ENCODE results near the gene GADD45GIP1.
A peak's percentile ranks its signal among the peaks of the same experiment; 100 is the strongest.
"Not testable (repeated sequence)": the region's sequence is repeated elsewhere in the genome, so short reads cannot be mapped to it uniquely, and the experiment has no call there.

GADD45GIP1 gene

GRCh38 chr19:12984143-12984627 lies 27.2 kb upstream of the GADD45GIP1 start:
- H3K36me3 ChIP-seq (replicated peaks), result no peaks in the 10 kb centered on the region
- H3K27me3 ChIP-seq (ENCODE audit: low read depth), result no peaks in the 10 kb centered on the region
- in situ Hi-C loops (cut with MboI; ENCODE audit: low sequenced_read_pairs), result loop anchor here (25.0 kb wide), 1 partner anchor 603 kb away; no protein-coding TSS in a partner anchor
- no peak for DNase-seq (ENCODE audit: low spot score in 2 of 2)
- H3K4me1 ChIP-seq, result peaks cover 5% of the 10 kb centered on the region; the same call in 1 of the 2 replicates
- no peaks in the 10 kb centered on the region for H3K9me3 ChIP-seq
- no peak overlapping the region for H3K4me3 ChIP-seq

- DNase-seq (ENCODE audit: low spot score in 2 of 2), result peak; percentile 51 to 82
- peak overlapping the region; percentile 22 for H3K4me3 ChIP-seq
- H3K27me3 ChIP-seq (ENCODE audit: low read depth), result no peaks in the 10 kb centered on the region
- no peaks in the 10 kb centered on the region for H3K36me3 ChIP-seq (replicated peaks)
- in situ Hi-C loops (cut with MboI; ENCODE audit: low sequenced_read_pairs), result loop anchor here (25.0 kb wide), 1 partner anchor 604 kb away; no protein-coding TSS in a partner anchor
- peaks cover 5% of the 10 kb centered on the region; the same call in 1 of the 2 replicates for H3K4me1 ChIP-seq
- no peaks in the 10 kb centered on the region for H3K9me3 ChIP-seq
Observed at GRCh38 chr19:12983542-12984142, 26.6 kb upstream of the GADD45GIP1 start.

GRCh38 chr19:12983091-12983490 lies 26.1 kb upstream of the GADD45GIP1 start:
- H3K9me3 ChIP-seq, result no peaks in the 10 kb centered on the region
- peak overlapping the region; percentile 22 for H3K4me3 ChIP-seq
- in situ Hi-C loops (cut with MboI; ENCODE audit: low sequenced_read_pairs), result loop anchor here (25.0 kb wide), 1 partner anchor 604 kb away; no protein-coding TSS in a partner anchor
- peaks cover 5% of the 10 kb centered on the region; the same call in 1 of the 2 replicates for H3K4me1 ChIP-seq
- DNase-seq (ENCODE audit: low spot score in 2 of 2), result no peak
- no peaks in the 10 kb centered on the region for H3K27me3 ChIP-seq (ENCODE audit: low read depth)
- H3K36me3 ChIP-seq (replicated peaks), result no peaks in the 10 kb centered on the region

- in situ Hi-C loops (cut with MboI; ENCODE audit: low sequenced_read_pairs), result loop anchor here (25.0 kb wide), 1 partner anchor 605 kb away; no protein-coding TSS in a partner anchor
- peaks cover 5% of the 10 kb centered on the region; the same call in 1 of the 2 replicates for H3K4me1 ChIP-seq
- H3K36me3 ChIP-seq (replicated peaks), result no peaks in the 10 kb centered on the region
- no peak for DNase-seq (ENCODE audit: low spot score in 2 of 2)
- H3K27me3 ChIP-seq (ENCODE audit: low read depth), result no peaks in the 10 kb centered on the region
- H3K4me3 ChIP-seq, result no peak overlapping the region
- H3K9me3 ChIP-seq, result no peaks in the 10 kb centered on the region
Observed at GRCh38 chr19:12982648-12983047, 25.6 kb upstream of the GADD45GIP1 start.

GRCh38 chr19:12979974-12980373 lies 23.0 kb upstream of the GADD45GIP1 start:
- DNase-seq (ENCODE audit: low spot score in 2 of 2), result no peak
- H3K9me3 ChIP-seq, result no peaks in the 10 kb centered on the region
- H3K36me3 ChIP-seq (replicated peaks), result no peaks in the 10 kb centered on the region
- no peaks in the 10 kb centered on the region for H3K27me3 ChIP-seq (ENCODE audit: low read depth)
- H3K4me3 ChIP-seq, result no peak overlapping the region
- peaks cover 5% of the 10 kb centered on the region; the same call in 1 of the 2 replicates for H3K4me1 ChIP-seq
- in situ Hi-C loops (cut with MboI; ENCODE audit: low sequenced_read_pairs), result loop anchor here (5.0 to 25.0 kb wide), 3 partner anchors 112 to 607 kb away; no protein-coding TSS in a partner anchor

- H3K36me3 ChIP-seq (replicated peaks); H3K27me3 ChIP-seq (ENCODE audit: low read depth); H3K9me3 ChIP-seq; H3K4me3 ChIP-seq; DNase-seq (ENCODE audit: low spot score in 2 of 2); H3K4me1 ChIP-seq: not testable (repeated sequence)
- in situ Hi-C loops (cut with MboI; ENCODE audit: low sequenced_read_pairs), result loop anchor here (5.0 to 25.0 kb wide), 3 partner anchors 116 to 611 kb away; no protein-coding TSS in a partner anchor
Observed at GRCh38 chr19:12976109-12976508, 19.1 kb upstream of the GADD45GIP1 start.

- in situ Hi-C loops (cut with MboI; ENCODE audit: low sequenced_read_pairs), result loop anchor here (5.0 to 25.0 kb wide), 3 partner anchors 117 to 612 kb away; no protein-coding TSS in a partner anchor
- Histone ChIP-seq H3K9me3 (no peaks in the 10 kb centered on the region), H3K4me1 (no peaks in the 10 kb centered on the region), H3K36me3 (replicated peaks) (no peaks in the 10 kb centered on the region), H3K4me3 (no peak overlapping the region), H3K27me3 (ENCODE audit: low read depth) (no peaks in the 10 kb centered on the region)
- no peak for DNase-seq (ENCODE audit: low spot score in 2 of 2)
Observed at GRCh38 chr19:12975221-12975741, 18.3 kb upstream of the GADD45GIP1 start.

GRCh38 chr19:12974301-12975220 lies 17.5 kb upstream of the GADD45GIP1 start:
- no peaks in the 10 kb centered on the region for H3K36me3 ChIP-seq (replicated peaks)
- H3K27me3 ChIP-seq (ENCODE audit: low read depth), result no peaks in the 10 kb centered on the region
- no peaks in the 10 kb centered on the region for H3K9me3 ChIP-seq
- H3K4me3 ChIP-seq, result no peak overlapping the region
- no peaks in the 10 kb centered on the region for H3K4me1 ChIP-seq
- in situ Hi-C loops (cut with MboI; ENCODE audit: low sequenced_read_pairs), result loop anchor here (5.0 to 25.0 kb wide), 3 partner anchors 118 to 613 kb away; no protein-coding TSS in a partner anchor
- DNase-seq (ENCODE audit: low spot score in 2 of 2), result no peak

- in situ Hi-C loops (cut with MboI; ENCODE audit: low sequenced_read_pairs), result loop anchor here (10.0 kb wide), 1 partner anchor 292 kb away; no protein-coding TSS in a partner anchor
- H3K9me3 ChIP-seq, result no peaks in the 10 kb centered on the region
- no peak overlapping the region for H3K4me3 ChIP-seq
- H3K4me1 ChIP-seq, result no peaks in the 10 kb centered on the region
- H3K36me3 ChIP-seq (replicated peaks), result no peaks in the 10 kb centered on the region
- H3K27me3 ChIP-seq (ENCODE audit: low read depth), result no peaks in the 10 kb centered on the region
- DNase-seq (ENCODE audit: low spot score in 2 of 2), result no peak
Observed at GRCh38 chr19:12973236-12973635, 16.2 kb upstream of the GADD45GIP1 start.

GRCh38 chr19:12970070-12970820 lies 13.2 kb upstream of the GADD45GIP1 start:
- in situ Hi-C loops (cut with MboI; ENCODE audit: low sequenced_read_pairs), result loop anchor here (10.0 kb wide), 1 partner anchor 295 kb away; no protein-coding TSS in a partner anchor

GRCh38 chr19:12969292-12969988 lies 12.4 kb upstream of the GADD45GIP1 start, which contains the start of gene DAND5:
Gene DAND5, plus strand, starts transcription at chr19:12969576. Its CDS starts 85 bp downstream, at chr19:12969661.
- in situ Hi-C loops (cut with MboI; ENCODE audit: low sequenced_read_pairs), result no loop called here
- no peak for DNase-seq (ENCODE audit: low spot score in 2 of 2)
- H3K4me1 ChIP-seq, result peaks cover 3% of the 10 kb centered on the region
- H3K27me3 ChIP-seq (ENCODE audit: low read depth), result no peaks in the 10 kb centered on the region
- no peaks in the 10 kb centered on the region for H3K9me3 ChIP-seq
- no peaks in the 10 kb centered on the region for H3K36me3 ChIP-seq (replicated peaks)
- H3K4me3 ChIP-seq, result no peak within 1 kb of the TSS

More at GRCh38 chr19:12970070-12970820, 13.2 kb upstream of the GADD45GIP1 start:
- Histone ChIP-seq H3K4me1 (peaks cover 3% of the 10 kb centered on the region), H3K9me3 (no peaks in the 10 kb centered on the region), H3K36me3 (replicated peaks) (no peaks in the 10 kb centered on the region), H3K27me3 (ENCODE audit: low read depth) (no peaks in the 10 kb centered on the region), H3K4me3 (no peak overlapping the region)
- DNase-seq (ENCODE audit: low spot score in 2 of 2), result no peak

GRCh38 chr19:12967907-12968306 lies 10.9 kb upstream of the GADD45GIP1 start:
- Histone ChIP-seq H3K27me3 (ENCODE audit: low read depth) (no peaks in the 10 kb centered on the region), H3K36me3 (replicated peaks) (no peaks in the 10 kb centered on the region), H3K4me1 (peaks cover 3% of the 10 kb centered on the region), H3K4me3 (no peak overlapping the region), H3K9me3 (no peaks in the 10 kb centered on the region)
- no peak for DNase-seq (ENCODE audit: low spot score in 2 of 2)
- in situ Hi-C loops (cut with MboI; ENCODE audit: low sequenced_read_pairs), result no loop called here

Measured in HAP-1 (cell line).